ENCODE data around the gene UNC93B1.

UNC93B1 gene

GRCh38 chr11:68049509-68050370 is 45.8 kb upstream of the UNC93B1 start:
- no peak for DNase-seq (ENCODE audit: low read depth)
- TF ChIP-seq, protein P1, sequence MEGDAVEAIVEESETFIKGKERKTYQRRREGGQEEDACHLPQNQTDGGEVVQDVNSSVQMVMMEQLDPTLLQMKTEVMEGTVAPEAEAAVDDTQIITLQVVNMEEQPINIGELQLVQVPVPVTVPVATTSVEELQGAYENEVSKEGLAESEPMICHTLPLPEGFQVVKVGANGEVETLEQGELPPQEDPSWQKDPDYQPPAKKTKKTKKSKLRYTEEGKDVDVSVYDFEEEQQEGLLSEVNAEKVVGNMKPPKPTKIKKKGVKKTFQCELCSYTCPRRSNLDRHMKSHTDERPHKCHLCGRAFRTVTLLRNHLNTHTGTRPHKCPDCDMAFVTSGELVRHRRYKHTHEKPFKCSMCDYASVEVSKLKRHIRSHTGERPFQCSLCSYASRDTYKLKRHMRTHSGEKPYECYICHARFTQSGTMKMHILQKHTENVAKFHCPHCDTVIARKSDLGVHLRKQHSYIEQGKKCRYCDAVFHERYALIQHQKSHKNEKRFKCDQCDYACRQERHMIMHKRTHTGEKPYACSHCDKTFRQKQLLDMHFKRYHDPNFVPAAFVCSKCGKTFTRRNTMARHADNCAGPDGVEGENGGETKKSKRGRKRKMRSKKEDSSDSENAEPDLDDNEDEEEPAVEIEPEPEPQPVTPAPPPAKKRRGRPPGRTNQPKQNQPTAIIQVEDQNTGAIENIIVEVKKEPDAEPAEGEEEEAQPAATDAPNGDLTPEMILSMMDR (IDR thresholded peaks at IDR 0.05; ENCODE audit: insufficient read depth, low read depth, low read length, missing control alignments): no peak
- no peak overlapping the region for H3K4me3 ChIP-seq (ENCODE audit: low read depth, low read length)

DNA sequence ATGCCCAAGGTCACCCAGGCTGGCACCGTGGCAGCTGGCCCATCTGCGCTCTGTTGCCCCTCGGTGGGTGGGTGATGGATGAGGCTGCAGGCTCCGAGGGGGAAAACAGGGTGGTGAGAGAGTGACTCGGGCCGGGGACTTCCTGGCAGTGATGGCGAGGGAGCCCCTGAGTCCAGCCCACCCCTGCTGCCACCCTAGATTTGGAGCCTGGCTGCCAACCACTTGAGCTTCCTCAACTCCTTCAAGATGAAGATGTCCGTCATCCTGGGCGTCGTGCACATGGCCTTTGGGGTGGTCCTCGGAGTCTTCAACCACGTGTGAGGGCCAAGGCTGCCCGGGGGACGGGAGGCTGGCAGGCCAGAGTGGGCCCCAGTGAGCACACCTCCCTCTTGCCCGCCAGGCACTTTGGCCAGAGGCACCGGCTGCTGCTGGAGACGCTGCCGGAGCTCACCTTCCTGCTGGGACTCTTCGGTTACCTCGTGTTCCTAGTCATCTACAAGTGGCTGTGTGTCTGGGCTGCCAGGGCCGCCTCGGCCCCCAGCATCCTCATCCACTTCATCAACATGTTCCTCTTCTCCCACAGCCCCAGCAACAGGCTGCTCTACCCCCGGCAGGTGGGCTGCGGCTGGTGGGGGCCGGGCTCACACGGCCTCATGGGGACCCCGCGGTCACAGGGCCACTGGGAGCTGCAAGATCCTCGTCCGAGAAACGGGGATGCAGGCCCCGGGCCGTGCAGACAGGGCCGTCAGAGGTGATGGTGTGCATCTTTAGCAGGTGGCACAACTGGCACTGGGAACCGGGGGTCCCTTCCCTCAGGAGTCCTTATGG is 45.0 kb upstream of the UNC93B1 start:
- H3K4me3 ChIP-seq (ENCODE audit: low read depth, low read length): no peak overlapping the region
- DNase-seq (ENCODE audit: low read depth): no peak
- TF ChIP-seq, protein P1 (IDR thresholded peaks at IDR 0.05; ENCODE audit: insufficient read depth, low read depth, low read length, missing control alignments): no peak

- H3K4me3 ChIP-seq (ENCODE audit: low read depth, low read length): no peak overlapping the region
- DNase-seq (ENCODE audit: low read depth): no peak
- TF ChIP-seq, protein P1 (IDR thresholded peaks at IDR 0.05; ENCODE audit: insufficient read depth, low read depth, low read length, missing control alignments): no peak
Measured at GRCh38 chr11:68047437-68048290, 43.8 kb upstream of the UNC93B1 start.

- H3K4me3 ChIP-seq (ENCODE audit: low read depth, low read length): no peak overlapping the region
- TF ChIP-seq, protein P1 (IDR thresholded peaks at IDR 0.05; ENCODE audit: insufficient read depth, low read depth, low read length, missing control alignments): no peak
- no peak for DNase-seq (ENCODE audit: low read depth)
Measured at GRCh38 chr11:68044898-68045351, 41.0 kb upstream of the UNC93B1 start.

DNA sequence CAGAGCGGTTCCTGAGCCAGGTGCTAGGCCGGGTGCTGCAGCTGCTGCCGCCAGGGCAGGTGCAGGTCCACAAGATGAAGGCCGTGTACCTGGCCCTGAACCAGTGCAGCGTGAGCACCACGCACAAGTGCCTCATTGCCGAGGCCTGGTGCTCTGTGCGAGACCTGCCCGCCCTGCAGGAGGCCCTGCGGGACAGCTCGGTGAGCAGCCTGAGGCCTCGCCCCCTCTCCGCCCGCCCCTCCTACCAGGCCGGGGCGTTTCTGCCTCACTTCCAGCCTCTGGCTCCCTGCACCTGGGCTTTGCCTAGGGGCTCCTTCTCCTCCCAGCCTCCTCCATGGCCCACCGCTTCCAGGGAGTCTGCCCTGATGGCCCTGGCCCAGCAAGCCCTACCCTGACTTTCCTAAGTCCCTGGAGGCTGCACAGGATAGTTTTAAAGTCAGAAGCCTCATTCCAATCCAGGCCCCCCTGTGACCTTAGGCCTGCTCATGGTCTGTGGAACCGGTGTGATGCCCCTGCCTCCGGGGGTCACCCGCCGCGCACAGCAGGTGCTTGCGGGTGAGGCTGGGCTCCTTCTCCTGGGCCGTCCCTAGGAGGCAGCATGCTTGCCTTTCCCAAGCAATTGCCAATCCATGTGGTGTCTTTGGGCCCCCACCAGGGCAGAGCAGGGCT is 40.4 kb upstream of the UNC93B1 start:
- H3K4me3 ChIP-seq (ENCODE audit: low read depth, low read length): no peak overlapping the region
- DNase-seq (ENCODE audit: low read depth): no peak
- TF ChIP-seq, protein P1 (IDR thresholded peaks at IDR 0.05; ENCODE audit: insufficient read depth, low read depth, low read length, missing control alignments): no peak

All from GM12865 (cell line).